K562 (cell line): ENCODE measurements around the gene CHL1.

Source experiments
- CREB3L1 ChIP-seq: fragments of 450-650 bp; IDR thresholded peaks from 2 replicates; pipeline ENCODE4 v1.6.1; 2014; ENCODE audit warnings: low read depth, mild to moderate bottlenecking, moderate library complexity, borderline replicate concordance
- CTCF ChIP-seq, 3 experiments: IDR thresholded peaks in 2 of 3; conservative IDR thresholded peaks in 1 of 3; 2 replicates each; pipeline ENCODE4 v1.5.1; 2011 to 2012; ENCODE audit warnings: low read length in 3 of 3, mild to moderate bottlenecking in 3 of 3, control low read depth in 2 of 3, improper control_type of control experiment in 1 of 3, inconsistent platforms in 1 of 3, low read depth in 1 of 3, mixed read lengths in 1 of 3, moderate library complexity in 1 of 3; ENCODE audit not compliant: insufficient read depth in 2 of 3
- E2F1 ChIP-seq: sonication (generic); formaldehyde crosslinking; IDR thresholded peaks from 2 replicates; pipeline ENCODE4 v1.8.1; 2023; ENCODE audit warnings: mild to moderate bottlenecking, missing genetic modification reagents, moderate library complexity
- ELF1 ChIP-seq: fragments of 200-800 bp; sonication (Bioruptor generic); IDR thresholded peaks from 2 replicates; pipeline ENCODE4 v1.6.1; 2016; ENCODE audit warnings: missing genetic modification characterization, missing compliant biosample characterization
- MCM2 ChIP-seq: fragments of 450-650 bp; IDR thresholded peaks from 2 replicates; pipeline ENCODE4 v1.6.1; 2017; ENCODE audit warnings: low read depth, mild to moderate bottlenecking
- POLR2AphosphoS5 ChIP-seq: IDR thresholded peaks from 2 replicates; pipeline ENCODE4 v1.6.1; 2011; ENCODE audit warnings: mild to moderate bottlenecking, low read depth, low read length, moderate library complexity; ENCODE audit not compliant: control insufficient read depth, insufficient read depth
- PRDM10 ChIP-seq: fragments of 450-650 bp; IDR thresholded peaks from 2 replicates; pipeline ENCODE4 v1.6.1; 2018; ENCODE audit not compliant: partially characterized antibody
- PREB ChIP-seq: sonication (generic); formaldehyde crosslinking; IDR thresholded peaks from 2 replicates; pipeline ENCODE4 v1.8.1; 2023; ENCODE audit warnings: mild to moderate bottlenecking, missing genetic modification reagents
- THRA ChIP-seq: fragments of 450-650 bp; IDR thresholded peaks from 2 replicates; pipeline ENCODE4 v1.6.1; 2017; ENCODE audit warnings: mild to moderate bottlenecking, moderate library complexity
- ZNF512 ChIP-seq: IDR thresholded peaks from 2 replicates; pipeline ENCODE4 v1.6.1; 2016; ENCODE audit warnings: missing genetic modification characterization, missing compliant biosample characterization

GRCh38 chr3:374459-374858 is 177.9 kb downstream of the CHL1 start:
- TF ChIP-seq CTCF (IDR thresholded peaks at IDR 0.05 in 2 of 3, conservative IDR thresholded peaks at IDR 0.05 in 1 of 3; ENCODE audit: insufficient read depth in 2 of 3, low read depth in 1 of 3, low read length in 3 of 3) (no peak), PREB (no peak), PRDM10 (no peak), ELF1 (tag) (no peak), THRA (no peak), ZNF512 (tag) (no peak), MCM2 (no peak), CREB3L1 (no peak), POLR2AphosphoS5 (no peak), E2F1 (CRISPR knock-in tag) (no peak)
